ENCODE data around the gene OTUD6A. TPM values are rescaled to one million over a fixed set of nuclear protein-coding genes. Genes with fewer than 3 reads are reported as not detected.

The OTUD6A gene
- total RNA-seq, 1 donor from 2014 or later, result not detected

- no peaks in the 10 kb centered on the region for H3K36me3 Mint-ChIP-seq
- H3K9me3 Mint-ChIP-seq, result peaks cover 28% of the 10 kb centered on the region
- H3K27ac Mint-ChIP-seq, result no peak overlapping the region
- no peaks in the 10 kb centered on the region for H3K4me1 Mint-ChIP-seq
- TF ChIP-seq CTCF (IDR thresholded peaks at IDR 0.05; ENCODE audit: unreplicated experiment), result no peak
- no peak overlapping the region for H3K4me3 Mint-ChIP-seq
- DNase-seq (ENCODE audit: low spot score in 2 of 2, unreplicated experiment in 2 of 2), result no peak
- H3K27me3 Mint-ChIP-seq (ENCODE audit: low read depth), result peaks cover 11% of the 10 kb centered on the region
Observed at GRCh38 chrX:70046978-70047377, 15.3 kb upstream of the OTUD6A start.

- H3K9me3 Mint-ChIP-seq, result peaks cover 25% of the 10 kb centered on the region
- H3K36me3 Mint-ChIP-seq, result no peaks in the 10 kb centered on the region
- no peak for DNase-seq (ENCODE audit: low spot score in 2 of 2, unreplicated experiment in 2 of 2)
- TF ChIP-seq CTCF (IDR thresholded peaks at IDR 0.05; ENCODE audit: unreplicated experiment), result no peak
- peaks cover 11% of the 10 kb centered on the region for H3K27me3 Mint-ChIP-seq (ENCODE audit: low read depth)
- H3K27ac Mint-ChIP-seq, result no peak overlapping the region
- no peak overlapping the region for H3K4me3 Mint-ChIP-seq
- no peaks in the 10 kb centered on the region for H3K4me1 Mint-ChIP-seq
Observed at GRCh38 chrX:70049406-70049805, 12.9 kb upstream of the OTUD6A start.

DNA sequence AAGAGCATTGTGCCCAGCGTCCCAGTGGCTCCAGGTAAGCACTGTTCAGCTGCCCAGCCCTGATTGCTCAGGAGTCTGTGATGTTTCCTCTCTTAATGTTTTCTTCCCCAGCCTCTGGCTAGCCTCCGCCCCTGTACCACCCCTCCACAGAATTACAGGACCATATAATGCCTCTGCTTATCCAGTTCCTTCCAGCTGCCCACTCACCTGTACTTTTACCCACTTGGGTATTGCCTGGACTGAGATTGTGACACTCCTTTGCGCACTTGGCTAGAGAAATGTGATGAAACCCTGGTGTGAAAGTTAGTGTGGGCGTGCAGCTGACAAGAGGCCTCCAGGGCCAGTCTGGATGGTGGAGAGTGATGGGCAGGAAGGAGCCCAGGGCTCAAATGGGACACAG, 12.3 kb upstream of the OTUD6A start, which contains the start of gene AWAT2:
Gene AWAT2, minus strand, starts transcription at position 14 of the 400 bp plus-strand sequence. Its CDS starts 6 bp downstream, at position 8.
- Mint-ChIP-seq H3K4me3 (no peak within 1 kb of the TSS), H3K9me3 (peaks cover 21% of the 10 kb centered on the region), H3K27me3 (ENCODE audit: low read depth) (peaks cover 10% of the 10 kb centered on the region), H3K4me1 (no peaks in the 10 kb centered on the region), H3K36me3 (no peaks in the 10 kb centered on the region), H3K27ac (no peak within 1 kb of the TSS)
- no peak for DNase-seq (ENCODE audit: low spot score in 2 of 2, unreplicated experiment in 2 of 2)
- TF ChIP-seq CTCF (IDR thresholded peaks at IDR 0.05; ENCODE audit: unreplicated experiment), result no peak

- Mint-ChIP-seq H3K4me3 (no peak overlapping the region), H3K4me1 (no peaks in the 10 kb centered on the region), H3K9me3 (peaks cover 13% of the 10 kb centered on the region), H3K27ac (no peak overlapping the region), H3K27me3 (ENCODE audit: low read depth) (peaks cover 2% of the 10 kb centered on the region), H3K36me3 (no peaks in the 10 kb centered on the region)
- DNase-seq (ENCODE audit: low spot score in 2 of 2, unreplicated experiment in 2 of 2), result no peak
- TF ChIP-seq CTCF (IDR thresholded peaks at IDR 0.05; ENCODE audit: unreplicated experiment), result no peak
Observed at GRCh38 chrX:70052895-70053615, 9.2 kb upstream of the OTUD6A start.

GRCh38 chrX:70054391-70054790, 7.9 kb upstream of the OTUD6A start:
- H3K27ac Mint-ChIP-seq, result no peak overlapping the region
- no peak overlapping the region for H3K4me3 Mint-ChIP-seq
- TF ChIP-seq CTCF (IDR thresholded peaks at IDR 0.05; ENCODE audit: unreplicated experiment), result no peak
- no peaks in the 10 kb centered on the region for H3K27me3 Mint-ChIP-seq (ENCODE audit: low read depth)
- peaks cover 15% of the 10 kb centered on the region for H3K9me3 Mint-ChIP-seq
- no peak for DNase-seq (ENCODE audit: low spot score in 2 of 2, unreplicated experiment in 2 of 2)
- no peaks in the 10 kb centered on the region for H3K36me3 Mint-ChIP-seq
- H3K4me1 Mint-ChIP-seq, result no peaks in the 10 kb centered on the region
